Measurements from ENCODE around the gene NHLH2.
A peak's percentile ranks its signal among the peaks of the same experiment; 100 is the strongest.

Gene NHLH2

DNA sequence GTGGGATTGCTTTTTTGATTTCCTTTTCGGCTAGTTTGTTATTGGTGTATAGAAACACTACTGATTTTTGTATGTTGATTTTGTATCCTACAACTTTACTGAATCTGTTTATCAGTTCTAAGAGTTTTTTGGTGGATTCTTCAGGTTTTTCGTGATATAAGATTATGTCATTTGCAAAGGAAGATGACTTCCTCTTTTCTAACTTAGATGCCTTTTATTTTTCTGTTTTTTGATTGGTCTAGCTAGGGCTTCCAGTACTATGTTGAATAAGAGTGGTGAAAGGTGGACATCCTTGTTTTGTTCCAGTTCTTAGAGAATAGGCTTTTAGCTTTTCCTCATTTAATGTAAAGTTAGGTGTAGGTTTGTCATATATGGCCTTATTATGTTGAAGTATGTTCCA lies 13.1 kb upstream of the NHLH2 start:
- no peak overlapping the region for H3K4me3 Mint-ChIP-seq
- no peaks in the 10 kb centered on the region for H3K4me1 Mint-ChIP-seq (ENCODE audit: low read depth)
- H3K27ac Mint-ChIP-seq, result no peak overlapping the region
- H3K36me3 Mint-ChIP-seq (ENCODE audit: low read depth), result no peaks in the 10 kb centered on the region
- peaks cover 39% of the 10 kb centered on the region for H3K27me3 Mint-ChIP-seq
- peaks cover 8% of the 10 kb centered on the region for H3K9me3 Mint-ChIP-seq

DNA sequence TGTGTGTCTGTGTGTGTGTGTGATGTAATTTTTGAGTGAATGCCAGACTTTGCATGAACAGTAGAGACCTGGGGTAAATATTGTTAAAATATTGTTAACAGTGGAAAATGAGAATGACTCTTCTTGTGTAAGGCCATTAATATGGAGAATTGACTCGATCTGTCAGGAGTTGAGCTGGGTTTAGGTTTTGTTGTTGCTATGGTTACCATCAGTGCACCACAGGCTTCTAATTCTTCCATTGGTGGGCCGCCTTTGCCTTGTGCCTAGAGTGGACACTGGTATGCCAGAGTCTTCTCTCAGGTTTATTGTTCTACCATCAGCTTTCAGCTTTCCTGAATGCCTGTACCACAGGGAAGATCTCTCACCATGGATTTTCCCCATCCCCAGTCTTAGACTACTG lies 10.0 kb upstream of the NHLH2 start:
- Mint-ChIP-seq H3K9me3 (peaks cover 8% of the 10 kb centered on the region), H3K27me3 (peaks cover 31% of the 10 kb centered on the region), H3K36me3 (ENCODE audit: low read depth) (no peaks in the 10 kb centered on the region), H3K27ac (no peak overlapping the region), H3K4me1 (ENCODE audit: low read depth) (no peaks in the 10 kb centered on the region), H3K4me3 (no peak overlapping the region)

DNA sequence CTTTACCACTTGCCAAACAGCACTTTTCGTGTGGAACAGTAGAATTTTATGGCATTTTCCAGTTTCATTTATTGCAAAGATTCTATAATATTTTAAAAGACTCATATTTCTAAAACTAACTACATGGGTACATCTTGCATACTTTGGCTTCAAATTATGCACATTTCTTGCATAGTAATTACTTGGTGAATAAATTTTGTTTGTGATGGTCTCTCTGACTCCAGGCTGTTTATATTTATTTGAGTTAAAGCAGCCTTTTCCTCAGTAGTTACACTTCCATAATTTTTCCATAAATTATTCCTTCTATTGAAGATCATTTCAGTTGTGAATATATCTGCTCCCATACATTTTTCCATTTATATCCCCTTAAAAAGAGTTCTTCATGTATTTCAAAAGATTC lies 6.9 kb upstream of the NHLH2 start:
- H3K27me3 Mint-ChIP-seq, result peaks cover 36% of the 10 kb centered on the region
- H3K27ac Mint-ChIP-seq, result no peak overlapping the region
- H3K36me3 Mint-ChIP-seq (ENCODE audit: low read depth), result no peaks in the 10 kb centered on the region
- no peak overlapping the region for H3K4me3 Mint-ChIP-seq
- H3K9me3 Mint-ChIP-seq, result peaks cover 8% of the 10 kb centered on the region
- no peaks in the 10 kb centered on the region for H3K4me1 Mint-ChIP-seq (ENCODE audit: low read depth)

DNA sequence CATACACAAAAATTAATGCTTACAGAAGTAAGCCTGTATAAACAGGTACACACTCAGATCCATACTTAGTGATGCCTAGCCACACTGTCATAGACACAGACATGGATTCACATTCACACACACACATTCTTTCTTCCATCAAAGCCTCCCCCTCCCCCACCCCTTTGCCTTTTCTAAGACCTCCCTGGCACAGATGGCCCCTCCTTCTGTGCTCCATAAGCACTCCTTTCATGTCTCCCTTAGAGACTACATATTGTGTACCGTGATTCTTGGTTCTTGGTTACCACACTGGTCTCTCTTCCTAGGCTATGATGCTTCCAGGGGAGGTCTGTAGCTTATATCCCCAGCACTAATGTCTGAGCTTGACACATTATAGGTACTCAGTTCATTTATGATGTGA lies 2.0 kb upstream of the NHLH2 start:
- Mint-ChIP-seq H3K4me3 (no peak overlapping the region), H3K27me3 (peaks cover 57% of the 10 kb centered on the region), H3K9me3 (no peaks in the 10 kb centered on the region), H3K4me1 (ENCODE audit: low read depth) (peaks cover 9% of the 10 kb centered on the region), H3K36me3 (ENCODE audit: low read depth) (no peaks in the 10 kb centered on the region), H3K27ac (no peak overlapping the region)

DNA sequence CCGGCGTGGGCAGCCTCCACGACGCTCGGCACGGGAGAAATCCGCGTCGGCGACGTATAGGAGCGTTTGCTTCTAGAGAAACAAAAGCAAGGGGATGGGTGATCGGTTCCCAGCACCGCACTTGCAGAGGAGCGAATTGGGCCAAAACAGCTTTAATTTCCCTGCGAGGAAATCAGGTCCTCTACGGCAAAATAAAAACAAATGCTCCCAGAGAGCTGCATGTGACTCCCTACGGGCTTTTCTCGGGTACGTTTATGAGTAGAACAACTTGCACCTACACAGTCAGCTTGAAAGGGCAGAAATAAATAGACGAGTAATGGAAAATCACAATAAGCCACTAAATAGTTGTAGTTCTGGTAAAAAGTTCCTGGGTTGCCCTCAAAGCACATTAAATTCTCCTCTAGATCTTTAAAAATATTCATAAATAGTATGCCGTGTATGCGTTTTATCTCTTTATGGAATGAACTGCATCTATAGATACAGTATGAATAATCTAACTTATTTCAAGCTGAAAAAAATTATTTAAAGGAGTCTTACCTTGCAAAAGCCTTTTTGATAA lies 1.2 kb downstream of the NHLH2 start:
- Mint-ChIP-seq H3K36me3 (ENCODE audit: low read depth) (no peaks in the 10 kb centered on the region), H3K4me1 (ENCODE audit: low read depth) (peaks cover 9% of the 10 kb centered on the region), H3K27ac (no peak overlapping the region), H3K9me3 (no peaks in the 10 kb centered on the region), H3K4me3 (peak overlapping the region; percentile 32), H3K27me3 (peaks cover 76% of the 10 kb centered on the region)

DNA sequence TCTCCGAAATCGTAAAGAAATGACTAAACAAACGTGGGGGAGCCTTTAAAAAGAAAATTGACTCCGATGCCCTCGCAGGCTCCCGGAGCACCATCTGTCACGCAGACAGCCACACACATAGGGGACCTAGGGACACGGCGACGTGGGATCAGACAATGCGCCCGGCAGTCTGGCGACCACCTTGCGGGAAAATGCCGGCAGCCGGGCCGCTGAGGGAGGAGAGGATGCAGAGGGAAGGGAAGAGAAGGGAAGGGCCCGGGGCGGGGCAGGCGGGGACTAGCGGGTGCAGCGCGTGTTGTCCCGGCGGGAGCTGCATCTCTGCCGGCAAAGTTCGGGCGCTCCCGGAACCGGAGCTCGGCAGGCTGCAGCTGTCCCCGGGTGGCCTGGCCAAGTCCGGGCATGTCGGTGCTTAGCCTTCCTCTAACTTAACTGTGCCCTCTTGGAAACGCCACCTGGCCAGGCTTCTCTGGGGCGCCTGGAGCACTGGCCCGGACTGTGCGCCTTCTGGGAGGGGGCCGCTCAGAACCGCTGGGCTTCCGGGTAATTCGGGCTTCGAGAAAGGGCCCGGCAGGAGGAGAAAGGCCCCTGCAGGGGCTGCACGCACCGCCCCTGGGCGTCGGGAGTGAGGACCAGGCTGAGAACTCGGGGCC lies 1.8 kb downstream of the NHLH2 start:
- Mint-ChIP-seq H3K4me1 (ENCODE audit: low read depth) (peaks cover 9% of the 10 kb centered on the region), H3K27ac (no peak overlapping the region), H3K27me3 (peaks cover 75% of the 10 kb centered on the region), H3K9me3 (no peaks in the 10 kb centered on the region), H3K4me3 (peak overlapping the region; percentile 74), H3K36me3 (ENCODE audit: low read depth) (no peaks in the 10 kb centered on the region)

DNA sequence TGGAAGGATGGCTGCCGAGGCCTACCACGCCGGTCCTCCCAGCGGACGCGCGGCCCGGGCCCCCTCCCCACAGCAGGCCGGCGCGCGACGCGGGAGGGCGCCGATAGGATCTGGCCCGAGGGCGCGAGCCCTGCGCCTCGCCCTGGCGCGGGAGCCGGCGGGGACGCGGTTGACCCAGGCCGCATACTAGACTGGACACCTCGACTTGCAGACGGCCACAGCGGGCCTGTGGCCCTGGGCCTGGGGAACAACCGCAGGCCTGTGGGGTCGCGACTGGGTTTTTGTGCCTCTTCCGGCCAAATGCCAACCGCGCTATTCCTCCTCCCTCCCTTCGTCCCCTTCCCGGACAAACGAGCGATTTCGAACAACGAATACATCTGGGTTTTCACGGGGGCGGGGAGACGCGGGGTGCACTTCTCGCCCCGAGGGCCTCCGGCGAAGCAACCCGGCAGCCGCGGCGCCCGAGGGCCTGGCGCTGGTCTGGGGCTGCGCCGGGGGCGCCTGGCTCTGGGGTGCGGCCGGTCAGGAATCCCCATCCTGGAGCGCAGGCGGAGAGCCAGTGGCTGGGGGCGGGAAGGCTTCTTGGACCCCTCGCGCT lies 2.4 kb downstream of the NHLH2 start:
- Mint-ChIP-seq H3K36me3 (ENCODE audit: low read depth) (no peaks in the 10 kb centered on the region), H3K4me3 (peak overlapping the region; percentile 74), H3K9me3 (no peaks in the 10 kb centered on the region), H3K27ac (no peak overlapping the region), H3K4me1 (ENCODE audit: low read depth) (peaks cover 9% of the 10 kb centered on the region), H3K27me3 (peaks cover 73% of the 10 kb centered on the region)

DNA sequence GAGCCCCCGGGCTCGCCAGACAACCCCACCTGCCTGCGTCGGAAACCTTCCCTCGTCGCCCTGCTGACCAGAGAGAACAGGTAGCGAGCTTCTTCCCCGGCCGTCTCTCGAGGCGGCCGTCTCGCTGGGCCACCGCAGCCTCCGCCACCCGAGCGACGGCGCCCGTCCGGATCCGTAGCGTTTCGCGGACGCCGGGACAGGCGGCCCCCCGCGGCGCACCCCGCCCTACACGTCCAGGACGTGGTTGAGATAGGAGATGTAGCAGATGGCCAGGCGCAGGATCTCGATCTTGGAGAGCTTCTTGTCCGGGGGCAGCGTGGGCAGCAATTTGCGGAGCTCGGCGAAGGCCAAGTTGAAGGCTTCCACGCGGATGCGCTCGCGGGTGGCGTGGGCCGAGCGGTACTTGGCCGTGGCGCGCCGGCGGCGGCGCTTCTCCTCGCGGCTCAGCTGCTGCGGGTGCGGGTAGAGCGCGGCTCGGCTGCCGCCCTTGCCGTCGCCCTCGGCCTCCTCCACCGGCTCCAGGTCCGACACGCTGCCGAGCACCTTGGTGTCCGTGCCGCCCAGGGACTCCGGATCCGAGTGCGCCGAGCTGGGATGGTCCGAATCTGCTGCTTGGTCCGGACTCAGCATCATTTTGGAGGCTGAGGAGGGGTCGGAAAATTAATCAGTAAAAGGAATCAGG lies 3.0 kb downstream of the NHLH2 start:
- H3K27ac Mint-ChIP-seq, result no peak overlapping the region
- H3K9me3 Mint-ChIP-seq, result no peaks in the 10 kb centered on the region
- peaks cover 73% of the 10 kb centered on the region for H3K27me3 Mint-ChIP-seq
- H3K36me3 Mint-ChIP-seq (ENCODE audit: low read depth), result no peaks in the 10 kb centered on the region
- peaks cover 9% of the 10 kb centered on the region for H3K4me1 Mint-ChIP-seq (ENCODE audit: low read depth)
- H3K4me3 Mint-ChIP-seq, result no peak overlapping the region

DNA sequence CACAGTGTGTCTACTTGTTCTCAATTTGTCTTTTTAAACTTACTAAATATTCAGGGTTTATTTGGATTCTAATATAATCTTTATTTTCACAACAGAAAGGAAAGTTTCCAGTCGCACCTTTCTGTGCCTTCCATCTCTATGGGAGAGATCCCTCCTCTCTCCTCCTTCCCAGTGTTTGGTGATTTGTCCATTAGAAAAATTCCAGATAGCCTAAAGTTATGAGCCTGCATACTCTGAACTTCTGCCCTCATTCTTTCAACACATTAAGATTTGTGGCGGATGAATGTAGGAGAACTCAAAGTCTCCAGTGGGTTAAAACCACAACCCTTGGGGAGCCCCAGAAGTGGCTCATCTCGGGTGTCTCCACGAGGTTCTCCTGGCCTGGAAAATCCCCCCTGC lies 3.6 kb downstream of the NHLH2 start:
- Mint-ChIP-seq H3K4me1 (ENCODE audit: low read depth) (peaks cover 9% of the 10 kb centered on the region), H3K36me3 (ENCODE audit: low read depth) (no peaks in the 10 kb centered on the region), H3K4me3 (no peak overlapping the region), H3K9me3 (no peaks in the 10 kb centered on the region), H3K27me3 (peaks cover 72% of the 10 kb centered on the region), H3K27ac (no peak overlapping the region)

DNA sequence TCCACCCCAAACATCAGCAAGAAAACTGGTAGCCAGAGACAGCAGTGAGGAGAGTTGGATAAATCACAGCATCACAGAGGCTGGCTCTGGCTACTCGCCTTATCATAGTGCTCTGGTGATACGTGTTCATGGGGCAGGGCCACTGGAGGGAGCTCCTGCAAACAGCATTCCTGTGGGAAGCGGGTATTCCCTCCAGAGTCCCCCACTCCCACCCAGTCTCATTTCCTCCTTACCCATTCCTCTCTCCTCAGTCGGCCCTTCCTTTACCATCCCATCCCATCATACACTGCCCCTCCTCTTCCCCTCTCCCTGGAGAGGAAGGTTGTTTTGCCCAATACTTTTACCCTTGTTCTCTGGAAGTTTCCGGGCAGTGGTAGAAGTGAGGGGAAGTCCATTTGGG lies 7.1 kb downstream of the NHLH2 start:
- Mint-ChIP-seq H3K9me3 (no peaks in the 10 kb centered on the region), H3K4me1 (ENCODE audit: low read depth) (peaks cover 6% of the 10 kb centered on the region), H3K27ac (no peak overlapping the region), H3K4me3 (no peak overlapping the region), H3K36me3 (ENCODE audit: low read depth) (no peaks in the 10 kb centered on the region), H3K27me3 (peaks cover 52% of the 10 kb centered on the region)

DNA sequence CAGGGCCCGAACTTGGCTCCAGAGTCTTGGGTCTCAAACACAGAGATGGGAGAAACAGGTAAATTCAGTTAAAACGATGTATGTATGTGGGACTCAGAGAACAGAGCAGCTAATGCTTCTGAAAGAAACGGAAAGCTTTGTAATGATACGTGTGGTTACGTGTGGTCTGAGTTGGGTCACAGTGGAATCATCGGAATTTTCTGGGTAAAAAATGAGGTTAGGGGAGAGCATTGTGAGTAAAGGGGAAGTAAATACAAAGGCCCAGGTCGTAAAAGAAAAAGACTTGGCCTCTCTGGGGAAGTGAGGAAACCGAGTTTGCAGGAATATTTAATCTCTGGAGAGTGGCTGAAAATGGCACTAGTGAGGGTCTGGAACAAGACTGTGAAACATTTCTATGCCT lies 8.3 kb downstream of the NHLH2 start:
- Mint-ChIP-seq H3K9me3 (no peaks in the 10 kb centered on the region), H3K4me3 (no peak overlapping the region), H3K36me3 (ENCODE audit: low read depth) (no peaks in the 10 kb centered on the region), H3K4me1 (ENCODE audit: low read depth) (peaks cover 7% of the 10 kb centered on the region), H3K27ac (no peak overlapping the region), H3K27me3 (peaks cover 58% of the 10 kb centered on the region)

DNA sequence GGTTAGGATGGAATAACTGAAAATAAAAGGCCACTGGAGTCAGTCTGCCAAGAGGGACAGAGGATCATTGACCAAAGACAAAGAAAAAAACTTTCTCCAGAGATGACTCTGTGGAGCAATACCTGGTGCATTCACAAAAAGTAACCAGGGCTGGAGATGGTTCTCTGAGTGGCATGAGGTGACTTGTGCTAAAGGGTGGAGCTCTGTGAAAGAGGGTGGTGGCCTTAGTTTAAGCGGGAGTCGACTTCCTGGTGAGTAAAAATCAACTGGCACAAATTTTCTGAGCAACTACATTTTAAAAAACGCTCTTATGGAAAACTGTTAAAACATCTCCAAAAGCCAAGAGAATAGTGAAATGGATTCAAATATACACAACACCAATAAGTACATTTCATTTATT lies 10.0 kb downstream of the NHLH2 start:
- H3K9me3 Mint-ChIP-seq, result no peaks in the 10 kb centered on the region
- peaks cover 57% of the 10 kb centered on the region for H3K27me3 Mint-ChIP-seq
- no peak overlapping the region for H3K27ac Mint-ChIP-seq

DNA sequence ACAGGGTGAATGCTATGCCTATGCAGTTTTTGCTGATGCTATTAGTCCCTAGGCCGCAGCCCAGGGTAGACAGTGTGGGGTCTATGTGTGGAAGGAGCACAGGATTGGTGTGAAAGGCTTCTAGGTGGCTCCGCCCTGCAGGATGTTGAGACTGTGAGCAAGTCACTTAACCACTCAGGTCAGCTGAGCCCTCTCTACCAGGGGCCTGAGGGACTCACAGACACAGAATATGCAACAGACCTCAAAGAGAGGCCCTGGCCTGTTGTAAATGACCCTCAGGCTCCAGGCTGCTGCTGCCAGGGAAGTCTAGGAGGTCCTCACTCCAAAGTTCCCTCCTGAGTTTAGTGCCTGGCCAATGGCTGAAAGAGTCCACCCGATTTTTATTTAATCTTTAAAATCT lies 11.0 kb downstream of the NHLH2 start:
- peaks cover 7% of the 10 kb centered on the region for H3K4me1 Mint-ChIP-seq (ENCODE audit: low read depth)
- H3K27me3 Mint-ChIP-seq, result peaks cover 51% of the 10 kb centered on the region
- no peak overlapping the region for H3K4me3 Mint-ChIP-seq
- H3K36me3 Mint-ChIP-seq (ENCODE audit: low read depth), result no peaks in the 10 kb centered on the region
- no peaks in the 10 kb centered on the region for H3K9me3 Mint-ChIP-seq
- H3K27ac Mint-ChIP-seq, result no peak overlapping the region

More for the DNA sequence above, 10.0 kb downstream of the NHLH2 start:
- Mint-ChIP-seq H3K4me3 (no peak overlapping the region), H3K4me1 (ENCODE audit: low read depth) (peaks cover 7% of the 10 kb centered on the region), H3K36me3 (ENCODE audit: low read depth) (no peaks in the 10 kb centered on the region)

DNA sequence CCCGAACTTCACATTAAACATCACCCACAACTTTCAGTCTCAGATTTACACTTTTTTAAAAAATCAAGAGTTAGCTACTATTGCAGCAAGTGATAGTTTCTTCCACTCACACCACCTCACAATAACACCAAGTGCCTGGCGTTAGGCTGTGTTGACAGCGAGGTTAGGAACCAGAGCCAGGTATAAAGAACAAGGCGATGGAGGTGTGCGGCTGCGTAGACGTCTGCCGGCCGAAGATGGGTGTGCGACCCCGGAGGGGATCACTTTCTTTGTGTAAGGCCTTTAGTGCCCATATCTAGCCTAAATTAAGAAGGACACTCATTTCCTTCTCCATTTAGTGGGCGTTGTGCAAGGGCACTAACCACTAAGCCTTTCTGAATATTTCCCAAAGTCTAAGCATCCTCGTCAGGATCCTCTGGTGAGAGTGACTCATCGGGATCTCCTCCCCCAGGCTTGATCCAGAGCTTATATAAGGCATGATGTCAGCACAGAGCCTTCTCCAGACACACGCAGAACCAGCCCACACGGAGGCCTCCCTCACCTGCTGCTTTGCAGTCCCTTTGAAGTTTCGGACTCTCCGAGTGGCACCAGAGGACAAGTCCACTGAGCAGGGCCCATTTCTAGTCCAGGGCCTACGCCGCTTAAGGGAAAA lies 11.8 kb downstream of the NHLH2 start:
- peaks cover 46% of the 10 kb centered on the region for H3K27me3 Mint-ChIP-seq
- H3K4me1 Mint-ChIP-seq (ENCODE audit: low read depth), result peaks cover 7% of the 10 kb centered on the region
- peak overlapping the region; percentile 72 for H3K4me3 Mint-ChIP-seq
- H3K36me3 Mint-ChIP-seq (ENCODE audit: low read depth), result no peaks in the 10 kb centered on the region
- no peak overlapping the region for H3K27ac Mint-ChIP-seq
- no peaks in the 10 kb centered on the region for H3K9me3 Mint-ChIP-seq

All from stimulated activated naive CD8-positive, alpha-beta T cell treated with anti-CD3 and anti-CD28 coated beads, Interleukin-15, Interleukin-2, amounts not matched to agents 100 ng/mL and 50 ng/mL, for 24 hours (primary cell).